VCaP (cell line): ENCODE results near the gene MYH7B.

Experiments
- H3K27ac ChIP-seq: fragments of 450-650 bp; 2 replicates; pipeline ENCODE4 v1.5.1; 2017
- CTCF ChIP-seq: fragments of 450-650 bp; conservative IDR thresholded peaks from 2 replicates; pipeline ENCODE4 v1.5.1; 2017; ENCODE audit warnings: mild to moderate bottlenecking, moderate library complexity

MYH7B gene

DNA sequence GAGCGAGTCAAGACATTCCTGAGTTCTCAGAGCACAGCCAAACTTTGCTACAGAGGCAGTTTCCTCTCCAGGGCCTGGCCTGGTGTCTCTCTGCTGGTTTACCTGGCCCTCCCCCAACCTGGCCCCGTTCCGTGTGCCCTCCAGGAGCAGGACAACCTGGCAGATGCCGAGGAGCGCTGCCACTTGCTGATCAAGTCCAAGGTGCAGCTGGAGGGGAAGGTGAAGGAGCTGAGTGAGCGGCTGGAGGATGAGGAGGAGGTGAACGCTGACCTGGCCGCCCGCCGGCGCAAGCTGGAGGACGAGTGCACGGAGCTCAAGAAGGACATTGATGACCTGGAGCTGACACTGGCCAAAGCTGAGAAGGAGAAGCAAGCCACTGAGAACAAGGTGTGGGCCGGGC lies 39.5 kb downstream of the MYH7B start:
- no peak for TF ChIP-seq CTCF
- no peak overlapping the region for H3K27ac ChIP-seq

DNA sequence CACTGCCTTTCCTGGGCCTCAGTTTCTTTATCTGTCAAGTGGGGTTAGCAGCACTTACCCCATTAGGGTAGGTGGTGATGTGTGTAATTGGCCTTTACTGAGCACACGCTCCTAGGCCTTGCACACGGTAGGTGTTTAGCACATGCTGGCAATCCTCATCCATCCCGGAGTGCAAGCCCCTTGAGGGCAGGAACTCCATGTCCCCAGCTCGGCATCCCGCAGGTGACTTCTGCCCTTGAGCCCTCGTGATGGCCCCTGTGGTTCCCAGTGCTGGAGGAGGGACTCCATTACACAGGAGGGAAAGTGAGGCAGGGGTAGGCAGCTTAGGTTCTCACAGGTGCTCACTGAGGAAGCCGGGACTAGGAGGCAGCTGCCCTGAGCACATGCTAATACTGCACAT lies 40.0 kb downstream of the MYH7B start:
- TF ChIP-seq CTCF, result no peak
- H3K27ac ChIP-seq, result no peak overlapping the region

GRCh38 chr20:34996243-34997028 lies 40.8 kb downstream of the MYH7B start:
- H3K27ac ChIP-seq, result no peak overlapping the region
- TF ChIP-seq CTCF, result no peak

DNA sequence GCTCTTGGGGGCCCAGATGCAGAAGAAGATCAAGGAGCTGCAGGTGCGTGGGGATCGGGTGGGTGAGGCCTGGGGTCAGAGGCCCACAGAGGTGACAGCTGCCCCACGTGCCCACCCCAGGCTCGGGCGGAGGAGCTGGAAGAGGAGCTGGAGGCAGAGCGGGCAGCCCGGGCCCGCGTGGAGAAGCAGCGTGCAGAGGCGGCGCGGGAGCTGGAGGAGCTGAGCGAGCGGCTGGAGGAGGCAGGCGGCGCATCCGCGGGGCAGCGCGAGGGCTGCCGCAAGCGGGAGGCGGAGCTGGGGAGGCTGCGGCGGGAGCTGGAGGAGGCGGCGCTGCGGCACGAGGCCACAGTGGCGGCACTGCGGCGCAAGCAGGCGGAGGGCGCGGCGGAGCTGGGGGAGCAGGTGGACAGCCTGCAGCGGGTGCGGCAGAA lies 41.5 kb downstream of the MYH7B start:
- H3K27ac ChIP-seq, result no peak overlapping the region
- no peak for TF ChIP-seq CTCF

DNA sequence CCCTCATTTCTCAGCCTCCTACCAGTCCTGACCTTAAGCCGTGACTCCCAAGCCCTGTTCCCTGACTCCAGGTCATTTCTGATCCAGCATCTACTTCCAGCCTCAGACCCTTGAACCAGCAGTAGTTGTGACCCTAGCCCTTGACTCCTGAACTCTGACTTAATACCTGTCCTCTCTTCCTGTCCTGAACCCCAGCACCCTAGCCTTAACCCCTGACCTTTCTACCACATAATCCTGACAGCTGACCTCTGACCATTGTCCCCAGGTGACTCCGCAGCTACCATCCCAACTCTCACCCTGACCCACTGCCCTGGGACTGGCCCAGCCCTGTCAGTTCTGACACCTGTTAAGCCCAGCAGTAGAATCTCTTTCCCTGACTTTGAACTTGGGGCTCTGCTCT lies 42.1 kb downstream of the MYH7B start:
- H3K27ac ChIP-seq, result no peak overlapping the region
- no peak for TF ChIP-seq CTCF

DNA sequence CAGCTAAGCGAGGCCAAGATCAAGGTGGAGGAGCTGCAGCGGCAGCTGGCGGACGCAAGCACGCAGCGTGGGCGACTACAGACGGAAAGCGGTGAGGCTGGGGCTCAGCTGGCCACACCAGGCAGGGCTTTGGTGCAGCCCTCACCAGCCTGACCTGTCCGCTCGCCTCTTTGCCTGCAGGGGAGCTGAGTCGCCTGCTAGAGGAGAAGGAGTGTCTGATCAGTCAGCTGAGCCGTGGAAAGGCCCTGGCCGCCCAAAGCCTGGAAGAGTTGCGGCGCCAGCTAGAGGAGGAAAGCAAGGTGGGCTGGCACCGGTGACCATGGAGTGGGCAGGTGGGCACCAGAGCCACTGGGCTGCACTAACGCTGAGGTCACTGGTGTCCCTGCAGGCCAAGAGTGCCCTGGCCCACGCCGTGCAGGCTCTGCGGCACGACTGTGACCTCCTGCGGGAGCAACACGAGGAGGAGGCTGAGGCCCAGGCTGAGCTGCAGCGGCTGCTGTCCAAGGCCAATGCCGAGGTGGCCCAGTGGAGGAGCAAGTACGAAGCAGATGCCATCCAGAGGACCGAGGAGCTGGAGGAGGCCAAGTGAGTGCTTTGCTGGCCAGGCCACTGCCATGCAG lies 42.8 kb downstream of the MYH7B start:
- no peak; the same call in 1 of the 2 replicates for TF ChIP-seq CTCF
- no peak overlapping the region for H3K27ac ChIP-seq

GRCh38 chr20:34999021-34999451 lies 43.4 kb downstream of the MYH7B start:
- no peak for TF ChIP-seq CTCF
- no peak overlapping the region for H3K27ac ChIP-seq
